Measurements from ENCODE around the gene S100B.
"Not testable (repeated sequence)": the region's sequence is repeated elsewhere in the genome, so short reads cannot be mapped to it uniquely, and the experiment has no call there.

The S100B gene

GRCh38 chr21:46604975-46605766, at the start of gene S100B:
Gene S100B (minus strand): TSS chr21:46605082. CDS start chr21:46602415, 2,667 bp downstream.
- DNase-seq = no peak

- DNase-seq = no peak
These were observed 46.2 kb upstream of the S100B start for GRCh38 chr21:46651121-46651520.

- DNase-seq = no peak
These were observed 45.7 kb upstream of the S100B start for GRCh38 chr21:46650476-46651098.

- no peak for DNase-seq
These were observed 44.5 kb upstream of the S100B start for GRCh38 chr21:46649356-46649755.

- DNase-seq = no peak
These were observed 43.7 kb upstream of the S100B start for GRCh38 chr21:46648539-46648938.

GRCh38 chr21:46646541-46647154, 41.8 kb upstream of the S100B start:
- no peak for DNase-seq

- DNase-seq = no peak
These were observed 41.0 kb upstream of the S100B start for GRCh38 chr21:46645840-46646239.

GRCh38 chr21:46643379-46644177, 38.7 kb upstream of the S100B start:
- DNase-seq = no peak

GRCh38 chr21:46641656-46642055, 36.8 kb upstream of the S100B start:
- DNase-seq = no peak

GRCh38 chr21:46639489-46640386, 34.9 kb upstream of the S100B start:
- DNase-seq = no peak

GRCh38 chr21:46637952-46638746, 33.3 kb upstream of the S100B start:
- no peak for DNase-seq

GRCh38 chr21:46636550-46637285, 31.8 kb upstream of the S100B start:
- DNase-seq = no peak

GRCh38 chr21:46636181-46636512, 31.3 kb upstream of the S100B start:
- DNase-seq = no peak

GRCh38 chr21:46635324-46636180, 30.7 kb upstream of the S100B start, which contains the start of gene PRMT2:
Gene PRMT2 (plus strand): TSS chr21:46635674. CDS start chr21:46636952, 1,278 bp downstream.
- peak; percentile 76 for DNase-seq

- DNase-seq = no peak
These were observed 30.1 kb upstream of the S100B start for GRCh38 chr21:46634966-46635323.

GRCh38 chr21:46634427-46634826, 29.5 kb upstream of the S100B start:
- DNase-seq = no peak

GRCh38 chr21:46633566-46633965, 28.7 kb upstream of the S100B start:
- no peak for DNase-seq

- not testable (repeated sequence) for DNase-seq
These were observed 26.0 kb upstream of the S100B start for GRCh38 chr21:46630915-46631314.

- no peak for DNase-seq
These were observed 24.0 kb upstream of the S100B start for GRCh38 chr21:46628868-46629267.

- no peak for DNase-seq
These were observed 22.8 kb upstream of the S100B start for GRCh38 chr21:46627726-46628125.
